Endothelial cell (in vitro differentiated cells): ENCODE data around the gene HERC5. TPM values are rescaled to one million over a fixed set of nuclear protein-coding genes. Genes with fewer than 3 reads are reported as not detected.

Experiments
- DNase-seq: peaks from one replicate; pipeline ENCODE4 v3.0.0; 2021; ENCODE audit warnings: low spot score
- H3K27ac Mint-ChIP-seq: one replicate; pipeline ENCODE4 v1.8.0; 2021; ENCODE audit warnings: mixed read lengths, inconsistent platforms; ENCODE audit not compliant: unreplicated experiment
- H3K27me3 Mint-ChIP-seq: one replicate; pipeline ENCODE4 v1.8.0; 2021; ENCODE audit warnings: mild to moderate bottlenecking, moderate library complexity, mixed read lengths, inconsistent platforms; ENCODE audit not compliant: unreplicated experiment
- H3K36me3 Mint-ChIP-seq: one replicate; pipeline ENCODE4 v1.8.0; 2021; ENCODE audit warnings: mild to moderate bottlenecking, low read depth, mixed read lengths, inconsistent platforms; ENCODE audit not compliant: unreplicated experiment
- H3K4me1 Mint-ChIP-seq: one replicate; pipeline ENCODE4 v1.8.0; 2021; ENCODE audit warnings: mild to moderate bottlenecking, mixed read lengths, inconsistent platforms; ENCODE audit not compliant: unreplicated experiment
- H3K4me3 Mint-ChIP-seq: one replicate; pipeline ENCODE4 v1.8.0; 2021; ENCODE audit warnings: mild to moderate bottlenecking, mixed read lengths, inconsistent platforms; ENCODE audit not compliant: unreplicated experiment
- H3K9me3 Mint-ChIP-seq: one replicate; pipeline ENCODE4 v1.8.0; 2021; ENCODE audit warnings: mixed read lengths, inconsistent platforms; ENCODE audit not compliant: unreplicated experiment
- CTCF ChIP-seq: fragments of 200-600 bp; sonication (generic); IDR thresholded peaks from one replicate; pipeline ENCODE4 v1.5.0; 2021; ENCODE audit warnings: antibody characterized with exemption; ENCODE audit not compliant: unreplicated experiment
- total RNA-seq: library from RNA; stranded (reverse); fragmentation: NEBNext Ultra II Directional; extraction: Animal tissue kit (Norgen Biotek cat#: 25700); gene quantifications from one replicate; pipeline ENCODE4 v1.2.1, GENCODE V29; 2021; ENCODE audit not compliant: unreplicated experiment

HERC5 gene
- total RNA-seq, 1 donor from 2014 or later, result 9.1 TPM

GRCh38 chr4:88514557-88515511 lies 57.9 kb downstream of the HERC5 start:
- Mint-ChIP-seq H3K27me3 (peaks cover 2% of the 10 kb centered on the region), H3K36me3 (no peaks in the 10 kb centered on the region), H3K27ac (no peak overlapping the region), H3K9me3 (no peaks in the 10 kb centered on the region), H3K4me1 (peaks cover 4% of the 10 kb centered on the region), H3K4me3 (no peak overlapping the region)
- TF ChIP-seq CTCF, result no peak
- no peak for DNase-seq

GRCh38 chr4:88516746-88517145 lies 59.8 kb downstream of the HERC5 start:
- Mint-ChIP-seq H3K4me1 (peaks cover 5% of the 10 kb centered on the region), H3K4me3 (no peak overlapping the region), H3K27me3 (peaks cover 2% of the 10 kb centered on the region), H3K9me3 (no peaks in the 10 kb centered on the region), H3K27ac (no peak overlapping the region), H3K36me3 (peaks cover 3% of the 10 kb centered on the region)
- no peak for DNase-seq
- TF ChIP-seq CTCF, result no peak

DNA sequence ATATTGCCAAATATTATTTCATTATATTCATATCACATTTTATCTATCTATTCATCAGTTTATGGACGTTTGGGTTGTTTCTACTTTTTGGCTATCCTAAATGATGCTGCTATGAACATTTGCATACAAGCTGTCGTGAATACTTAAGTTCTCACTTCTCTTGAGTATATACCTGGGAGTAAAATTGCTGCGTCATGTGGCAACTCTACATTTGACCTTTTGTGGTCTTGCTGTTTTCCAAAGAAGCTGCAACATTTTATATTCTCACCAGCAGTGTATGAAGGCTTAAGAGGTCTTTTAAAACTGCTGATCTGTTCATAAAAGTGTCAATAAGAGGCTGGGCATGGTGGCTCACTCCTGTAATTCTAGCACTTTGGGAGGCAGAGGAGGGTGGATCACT lies 60.9 kb downstream of the HERC5 start:
- Mint-ChIP-seq H3K27me3 (peaks cover 2% of the 10 kb centered on the region), H3K4me3 (no peak overlapping the region), H3K27ac (no peak overlapping the region), H3K9me3 (no peaks in the 10 kb centered on the region), H3K36me3 (peaks cover 3% of the 10 kb centered on the region), H3K4me1 (peaks cover 15% of the 10 kb centered on the region)
- no peak for DNase-seq
- no peak for TF ChIP-seq CTCF

GRCh38 chr4:88518911-88519310 lies 62.0 kb downstream of the HERC5 start:
- TF ChIP-seq CTCF, result no peak
- Mint-ChIP-seq H3K4me1 (peaks cover 12% of the 10 kb centered on the region), H3K9me3 (no peaks in the 10 kb centered on the region), H3K4me3 (no peak overlapping the region), H3K27ac (no peak overlapping the region), H3K36me3 (peaks cover 3% of the 10 kb centered on the region), H3K27me3 (peaks cover 2% of the 10 kb centered on the region)
- no peak for DNase-seq

DNA sequence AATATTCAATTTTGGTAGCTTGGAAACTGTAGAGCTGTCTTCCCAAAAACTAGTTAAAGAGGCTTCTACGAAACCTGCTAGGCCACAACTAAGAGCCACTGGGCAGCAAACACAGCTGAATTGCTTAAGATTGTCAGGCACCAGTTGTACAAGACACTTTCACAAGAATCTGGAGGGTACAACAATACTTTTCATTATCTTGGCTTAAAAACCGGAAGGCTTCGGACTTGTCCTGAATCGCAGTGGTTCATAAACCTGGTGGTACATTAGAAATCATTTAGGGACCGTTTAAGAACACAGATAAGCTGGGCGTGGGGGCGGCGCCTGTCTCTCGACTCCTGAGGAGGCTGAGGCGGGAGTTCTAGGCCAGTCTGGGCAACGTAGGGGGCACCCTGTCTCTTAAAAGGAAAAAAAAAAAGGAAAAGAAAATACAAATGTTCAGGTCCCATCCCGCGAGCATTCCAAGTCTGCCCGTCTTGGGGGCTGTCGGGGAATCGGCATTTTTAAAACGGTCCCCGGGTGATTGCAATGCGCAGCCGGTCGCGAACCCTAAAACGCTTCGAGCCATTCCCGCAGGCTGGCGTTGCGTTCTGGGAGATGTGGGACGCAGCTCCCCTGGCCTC lies 65.9 kb downstream of the HERC5 start:
- peak; percentile 15 for DNase-seq

More for the DNA sequence above, 65.9 kb downstream of the HERC5 start:
- no peak for TF ChIP-seq CTCF
- Mint-ChIP-seq H3K27me3 (peaks cover 5% of the 10 kb centered on the region), H3K4me1 (peaks cover 16% of the 10 kb centered on the region), H3K27ac (peak overlapping the region; percentile 80), H3K4me3 (peak overlapping the region; percentile 98), H3K9me3 (no peaks in the 10 kb centered on the region), H3K36me3 (peaks cover 3% of the 10 kb centered on the region)
